Endodermal cell (in vitro differentiated cells): ENCODE data around the gene CEMP1. TPM values are rescaled to one million over a fixed set of nuclear protein-coding genes. Genes with fewer than 3 reads are reported as not detected.
A peak's percentile ranks its signal among the peaks of the same experiment; 100 is the strongest.

Experiments used
- DNase-seq: peaks from one replicate; pipeline ENCODE4 v3.0.0-alpha.2; 2017
- H3K27ac ChIP-seq: 2 replicates; pipeline ENCODE4 v1.5.1; 2013; ENCODE audit warnings: mild to moderate bottlenecking, low read depth, low read length, moderate library complexity
- H3K27me3 ChIP-seq: 2 replicates; pipeline ENCODE4 v1.6.1; 2013; ENCODE audit warnings: mild to moderate bottlenecking, low read length, moderate library complexity; ENCODE audit not compliant: insufficient read depth, control insufficient read depth, poor library complexity, severe bottlenecking
- H3K36me3 ChIP-seq: 2 replicates; pipeline ENCODE4 v1.7.0; 2013; ENCODE audit warnings: mild to moderate bottlenecking, low read length, moderate library complexity; ENCODE audit not compliant: control insufficient read depth, insufficient read depth
- H3K4me1 ChIP-seq: one replicate; pipeline ENCODE4 v1.7.0; 2013; ENCODE audit warnings: low read length; ENCODE audit not compliant: control insufficient read depth, insufficient read depth
- H3K4me3 ChIP-seq: 2 replicates; pipeline ENCODE4 v1.5.1; 2013; ENCODE audit warnings: mild to moderate bottlenecking, low read length, moderate library complexity
- H3K9ac ChIP-seq: 2 replicates; pipeline ENCODE4 v1.6.1; 2013; ENCODE audit warnings: mild to moderate bottlenecking, low read length, moderate library complexity; ENCODE audit not compliant: poor library complexity, severe bottlenecking; ENCODE audit errors: extremely low read depth
- H3K9me3 ChIP-seq: 2 replicates; pipeline ENCODE4 v1.6.1; 2013; ENCODE audit warnings: mild to moderate bottlenecking, low read length, moderate library complexity; ENCODE audit not compliant: control insufficient read depth
- H3K27ac Mint-ChIP-seq: 2 replicates; pipeline ENCODE4 v1.8.0; 2020; ENCODE audit warnings: mixed read lengths
- H3K27me3 Mint-ChIP-seq: 2 replicates; pipeline ENCODE4 v1.8.0; 2021; ENCODE audit warnings: mild to moderate bottlenecking, mixed read lengths; ENCODE audit not compliant: insufficient read depth
- H3K36me3 Mint-ChIP-seq: 2 replicates; pipeline ENCODE4 v1.8.0; 2020; ENCODE audit warnings: low read depth, mixed read lengths
- H3K4me1 Mint-ChIP-seq: 2 replicates; pipeline ENCODE4 v1.8.0; 2020; ENCODE audit warnings: mixed read lengths
- H3K4me3 Mint-ChIP-seq: 2 replicates; pipeline ENCODE4 v1.8.0; 2020; ENCODE audit warnings: mild to moderate bottlenecking, moderate library complexity, mixed read lengths
- H3K9me3 Mint-ChIP-seq: 2 replicates; pipeline ENCODE4 v1.8.0; 2020; ENCODE audit warnings: mild to moderate bottlenecking, mixed read lengths
- CTCF ChIP-seq: fragments of 200-600 bp; sonication (generic); conservative IDR thresholded peaks from 2 replicates; pipeline ENCODE4 v1.5.0; 2021; ENCODE audit warnings: antibody characterized with exemption, mild to moderate bottlenecking
- WGBS, 2 experiments: methylation state at CpG; one replicate each; pipeline versions ENCODE4 v1.1.5 to v1.1.7; 2013; ENCODE audit warnings: missing lambda C conversion rate in 2 of 2, mixed read lengths in 1 of 2; ENCODE audit not compliant: insufficient coverage in 1 of 2, insufficient read length in 1 of 2; 5-methylcytosine and 5-hydroxymethylcytosine counted together
- total RNA-seq, 2 donors: library from RNA; stranded (reverse); fragmentation: NEBNext Ultra II Directional in 1 of 2; extraction: Animal tissue kit (Norgen Biotek cat#: 25700) in 1 of 2; gene quantifications; 2 replicates in 1 of 2; 3 replicates in 1 of 2; pipeline ENCODE4 v1.2.1, GENCODE V29; 2021

Gene CEMP1
- total RNA-seq, 2 donors from 2014 or later: 0.24 TPM; not detected in 1

DNA sequence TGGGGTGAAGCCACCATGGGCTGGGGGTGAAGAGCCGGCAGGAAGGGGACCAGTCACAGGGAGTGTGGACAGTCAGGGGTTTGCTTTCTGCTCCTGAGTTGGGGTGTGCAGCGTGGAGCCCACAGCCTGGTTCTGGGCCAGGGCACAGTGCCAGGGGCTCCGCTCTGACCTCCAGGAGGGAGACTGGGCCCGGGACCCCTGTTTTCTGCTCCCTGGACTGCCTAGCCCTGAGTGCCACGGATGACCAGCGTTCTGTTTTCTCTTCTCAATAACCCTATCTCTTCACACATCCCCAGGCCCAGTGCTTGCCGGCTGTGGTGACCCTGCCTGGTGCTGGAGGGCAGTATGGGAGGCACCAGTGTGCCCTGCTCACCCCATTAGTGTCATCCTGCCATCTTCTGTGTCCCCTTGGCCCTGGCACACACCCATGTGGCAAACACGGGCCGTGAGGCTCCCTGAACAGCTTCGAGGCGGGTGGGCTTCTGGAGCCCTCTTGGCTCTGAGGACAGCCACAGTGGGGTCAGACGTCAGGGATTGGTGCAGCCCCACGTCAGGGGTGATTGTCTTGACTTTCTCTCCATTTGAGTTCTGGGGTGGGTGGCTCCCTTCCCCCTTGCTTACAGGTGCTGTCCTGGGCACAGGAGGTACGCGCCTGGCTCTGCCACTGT is 1.1 kb downstream of the CEMP1 start:
- WGBS, 2 experiments: 92% methylated on average over 14 to 15 of the region's 15 CpGs
- no peak overlapping the region for H3K27ac ChIP-seq
- H3K27me3 ChIP-seq: no peaks in the 10 kb centered on the region
- H3K36me3 Mint-ChIP-seq: peaks cover 12% of the 10 kb centered on the region
- H3K27ac Mint-ChIP-seq: peak overlapping the region; percentile 70
- H3K36me3 ChIP-seq: peaks cover 33% of the 10 kb centered on the region
- DNase-seq: no peak
- no peak overlapping the region for H3K9ac ChIP-seq
- H3K4me1 ChIP-seq: no peaks in the 10 kb centered on the region
- H3K9me3 ChIP-seq: no peaks in the 10 kb centered on the region
- H3K4me3 ChIP-seq: no peak overlapping the region
- no peaks in the 10 kb centered on the region for H3K9me3 Mint-ChIP-seq
- TF ChIP-seq CTCF: no peak
- H3K27me3 Mint-ChIP-seq: peaks cover 11% of the 10 kb centered on the region
- H3K4me3 Mint-ChIP-seq: no peak overlapping the region
- H3K4me1 Mint-ChIP-seq: no peaks in the 10 kb centered on the region

GRCh38 chr16:2529061-2529931 is 1.9 kb downstream of the CEMP1 start:
- TF ChIP-seq CTCF: peak; percentile 60
- DNase-seq: peak; percentile 66
- H3K36me3 ChIP-seq: peaks cover 41% of the 10 kb centered on the region
- no peaks in the 10 kb centered on the region for H3K4me1 ChIP-seq
- no peak overlapping the region for H3K27ac ChIP-seq
- H3K4me3 ChIP-seq: no peak overlapping the region
- Mint-ChIP-seq H3K36me3 (peaks cover 20% of the 10 kb centered on the region), H3K27me3 (peaks cover 9% of the 10 kb centered on the region), H3K9me3 (no peaks in the 10 kb centered on the region), H3K27ac (no peak overlapping the region), H3K4me3 (no peak overlapping the region), H3K4me1 (peaks cover 5% of the 10 kb centered on the region)
- H3K27me3 ChIP-seq: no peaks in the 10 kb centered on the region
- 96% methylated on average over 27 to 32 of the region's 32 CpGs for WGBS, 2 experiments
- no peak overlapping the region for H3K9ac ChIP-seq
- H3K9me3 ChIP-seq: no peaks in the 10 kb centered on the region

DNA sequence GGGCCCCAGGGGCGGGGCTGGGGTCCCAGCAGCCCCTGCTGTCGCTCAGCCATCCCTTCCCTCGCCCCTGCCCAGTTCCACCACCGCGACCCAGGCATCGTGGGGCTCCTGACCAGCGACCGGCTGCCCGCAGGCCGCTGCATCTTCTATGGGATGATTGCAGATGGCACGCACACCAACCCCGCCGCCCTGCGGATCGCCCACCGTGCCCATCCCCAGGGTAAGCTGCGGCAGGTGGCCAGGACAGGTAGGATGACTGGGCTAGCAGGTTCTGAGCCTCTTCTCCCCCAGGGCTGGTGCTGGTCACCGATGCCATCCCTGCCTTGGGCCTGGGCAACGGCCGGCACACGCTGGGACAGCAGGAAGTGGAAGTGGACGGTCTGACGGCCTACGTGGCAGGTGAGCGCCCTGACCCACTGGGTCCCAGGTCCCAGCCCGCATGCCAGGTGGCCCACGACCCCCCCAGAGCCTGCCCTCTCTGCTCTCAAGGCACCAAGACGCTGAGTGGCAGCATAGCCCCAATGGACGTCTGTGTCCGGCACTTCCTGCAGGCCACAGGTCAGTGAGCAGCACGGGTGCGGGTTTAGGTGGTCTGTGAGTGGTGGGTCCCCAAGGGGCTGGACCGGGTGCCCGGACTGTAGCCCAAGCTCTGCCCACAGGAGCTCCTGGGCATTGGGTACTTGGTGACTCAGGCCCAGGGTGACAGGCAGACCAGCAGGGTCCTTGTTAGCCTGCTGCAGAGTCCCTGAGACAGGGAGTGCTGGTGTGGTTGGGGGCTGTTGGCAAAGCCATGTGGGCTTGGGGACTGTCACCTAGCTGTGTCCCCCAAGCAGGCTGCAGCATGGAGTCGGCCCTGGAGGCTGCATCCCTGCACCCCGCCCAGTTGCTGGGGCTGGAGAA is 2.8 kb downstream of the CEMP1 start:
- Histone ChIP-seq H3K9me3 (no peaks in the 10 kb centered on the region), H3K27me3 (no peaks in the 10 kb centered on the region), H3K36me3 (peaks cover 50% of the 10 kb centered on the region), H3K4me1 (peaks cover 2% of the 10 kb centered on the region), H3K4me3 (no peak overlapping the region), H3K27ac (no peak overlapping the region), H3K9ac (no peak overlapping the region)
- no peak for DNase-seq
- WGBS, 2 experiments: 94 to 98% methylated on average over 11 to 36 of the region's 36 CpGs
- Mint-ChIP-seq H3K4me3 (no peak overlapping the region), H3K27me3 (peaks cover 1% of the 10 kb centered on the region), H3K36me3 (peaks cover 29% of the 10 kb centered on the region), H3K9me3 (no peaks in the 10 kb centered on the region), H3K4me1 (peaks cover 8% of the 10 kb centered on the region), H3K27ac (no peak overlapping the region)
- no peak for TF ChIP-seq CTCF
